GM23248 (cell line): ENCODE measurements around the gene KIF2A.

Experiments
- EZH2 ChIP-seq: fragments of 200-600 bp; sonication (generic); IDR thresholded peaks from 2 replicates; pipeline ENCODE4 v1.6.1; 2018; ENCODE audit warnings: antibody characterized with exemption, mild to moderate bottlenecking; ENCODE audit not compliant: insufficient read depth, poor library complexity, severe bottlenecking
- EZH2phosphoT487 ChIP-seq: fragments of 200-600 bp; sonication (generic); IDR thresholded peaks from 2 replicates; pipeline ENCODE4 v1.6.1; 2018; ENCODE audit warnings: antibody characterized with exemption, moderate library complexity, mild to moderate bottlenecking, low read depth; ENCODE audit not compliant: insufficient read depth

GRCh38 chr5:62316176-62316502, 10.1 kb downstream of the KIF2A start:
- TF ChIP-seq EZH2 (no peak), EZH2phosphoT487 (no peak)
